GM21447 (cell line): ENCODE results near the gene RAB9B.

ENCODE experiments used
- ATAC-seq: cut with Tn5 transposase; IDR thresholded peaks from one replicate; pipeline ENCODE4 v1.9.1; 2021; ENCODE audit not compliant: unreplicated experiment

RAB9B gene

GRCh38 chrX:103811858-103812257, 20.2 kb downstream of the RAB9B start:
- ATAC-seq, result no peak

- ATAC-seq, result no peak
These were observed 25.1 kb downstream of the RAB9B start for GRCh38 chrX:103806862-103807474.

GRCh38 chrX:103805860-103806259, 26.2 kb downstream of the RAB9B start:
- ATAC-seq, result no peak

GRCh38 chrX:103800318-103800717, 31.7 kb downstream of the RAB9B start:
- ATAC-seq, result no peak

GRCh38 chrX:103797691-103798090, 34.4 kb downstream of the RAB9B start:
- no peak for ATAC-seq

- ATAC-seq, result no peak
These were observed 37.9 kb downstream of the RAB9B start for GRCh38 chrX:103794119-103794518.

GRCh38 chrX:103793545-103793940, 38.5 kb downstream of the RAB9B start:
- ATAC-seq, result no peak

- ATAC-seq, result no peak
These were observed 39.0 kb downstream of the RAB9B start for GRCh38 chrX:103792916-103793544.

GRCh38 chrX:103791826-103792485, 40.1 kb downstream of the RAB9B start:
- ATAC-seq, result no peak

GRCh38 chrX:103791228-103791627, 40.8 kb downstream of the RAB9B start:
- ATAC-seq, result no peak

- peak; percentile 82 for ATAC-seq
These were observed 43.1 kb downstream of the RAB9B start for GRCh38 chrX:103789004-103789403.

- no peak for ATAC-seq
These were observed 48.1 kb downstream of the RAB9B start for GRCh38 chrX:103783971-103784370.

- no peak for ATAC-seq
These were observed 48.9 kb downstream of the RAB9B start for GRCh38 chrX:103783196-103783595.

- ATAC-seq, result no peak
These were observed 49.4 kb downstream of the RAB9B start for GRCh38 chrX:103782640-103783039.

- no peak for ATAC-seq
These were observed 50.4 kb downstream of the RAB9B start for GRCh38 chrX:103781706-103782105.

GRCh38 chrX:103781062-103781402, 51.0 kb downstream of the RAB9B start:
- ATAC-seq, result no peak

- no peak for ATAC-seq
These were observed 51.6 kb downstream of the RAB9B start for GRCh38 chrX:103780336-103781061.

- no peak for ATAC-seq
These were observed 52.8 kb downstream of the RAB9B start for GRCh38 chrX:103779141-103779789.

- ATAC-seq, result no peak
These were observed 55.5 kb downstream of the RAB9B start, which contains the start of gene PLP1 for GRCh38 chrX:103776546-103776945. Gene PLP1, plus strand, starts transcription at chrX:103776840. Its CDS starts 156 bp downstream, at chrX:103776996.

- ATAC-seq, result no peak
These were observed 57.9 kb downstream of the RAB9B start for GRCh38 chrX:103774070-103774642.

- no peak for ATAC-seq
These were observed 58.6 kb downstream of the RAB9B start for GRCh38 chrX:103773445-103773844.
